Neural progenitor cell (in vitro differentiated cells): Measurements from ENCODE around the gene DGLUCY. TPM values are rescaled to one million over a fixed set of nuclear protein-coding genes. Genes with fewer than 3 reads are reported as not detected.

Experiments used
- DNase-seq: peaks from one replicate; pipeline ENCODE4 v3.0.0-alpha.2; 2016; ENCODE audit warnings: low spot score
- H2AFZ ChIP-seq: fragments of 200-600 bp; sonication (generic); replicated peaks from 2 replicates; pipeline ENCODE4 v1.6.1; 2016; ENCODE audit warnings: antibody characterized with exemption
- H3F3A ChIP-seq: fragments of 200-600 bp; sonication (generic); 2 replicates; pipeline ENCODE4 v1.6.1; 2016; ENCODE audit warnings: antibody characterized with exemption, low read depth
- H3K27ac ChIP-seq: fragments of 200-600 bp; sonication (generic); 2 replicates; pipeline ENCODE4 v1.5.1; 2016; ENCODE audit warnings: mild to moderate bottlenecking
- H3K27me3 ChIP-seq: fragments of 200-600 bp; sonication (generic); 2 replicates; pipeline ENCODE4 v1.6.1; 2016; ENCODE audit warnings: mild to moderate bottlenecking, moderate library complexity
- H3K36me3 ChIP-seq: fragments of 200-600 bp; sonication (generic); 2 replicates; pipeline ENCODE4 v1.5.1; 2016
- H3K4me1 ChIP-seq: fragments of 200-600 bp; sonication (generic); 2 replicates; pipeline ENCODE4 v1.6.1; 2016; ENCODE audit warnings: mixed run types
- H3K4me2 ChIP-seq: fragments of 200-600 bp; sonication (generic); 2 replicates; pipeline ENCODE4 v1.6.1; 2016
- H3K4me3 ChIP-seq: fragments of 200-600 bp; sonication (generic); 2 replicates; pipeline ENCODE4 v1.5.1; 2016
- H3K79me2 ChIP-seq: fragments of 200-600 bp; sonication (generic); 2 replicates; pipeline ENCODE4 v1.6.1; 2016; ENCODE audit warnings: low read depth
- H3K9ac ChIP-seq: fragments of 200-600 bp; sonication (generic); 2 replicates; pipeline ENCODE4 v1.6.1; 2016
- H3K9me3 ChIP-seq: fragments of 200-600 bp; sonication (generic); 2 replicates; pipeline ENCODE4 v1.5.1; 2016; ENCODE audit warnings: low read depth
- H4K20me1 ChIP-seq: fragments of 200-600 bp; sonication (generic); 2 replicates; pipeline ENCODE4 v1.6.1; 2016; ENCODE audit warnings: low read depth
- H3K27ac Mint-ChIP-seq: 3 replicates; pipeline ENCODE4 v1.8.0; 2021; ENCODE audit warnings: mixed read lengths
- H3K27me3 Mint-ChIP-seq: 2 replicates; pipeline ENCODE4 v1.8.0; 2022; ENCODE audit warnings: low read depth, mild to moderate bottlenecking, inconsistent platforms, moderate library complexity, mixed read lengths; ENCODE audit not compliant: insufficient read depth
- H3K36me3 Mint-ChIP-seq: 3 replicates; pipeline ENCODE4 v1.8.0; 2021; ENCODE audit warnings: mixed read lengths
- H3K4me1 Mint-ChIP-seq: 3 replicates; pipeline ENCODE4 v1.8.0; 2021; ENCODE audit warnings: mixed read lengths
- H3K4me3 Mint-ChIP-seq: 3 replicates; pipeline ENCODE4 v1.8.0; 2021; ENCODE audit warnings: mild to moderate bottlenecking, moderate library complexity, mixed read lengths
- H3K9me3 Mint-ChIP-seq: 3 replicates; pipeline ENCODE4 v1.8.0; 2020; ENCODE audit warnings: mixed read lengths
- EZH2 ChIP-seq: fragments of 200-600 bp; sonication (generic); IDR thresholded peaks from 2 replicates; pipeline ENCODE4 v1.6.1; 2017; ENCODE audit warnings: antibody characterized with exemption, mild to moderate bottlenecking, moderate library complexity
- EZH2phosphoT487 ChIP-seq: fragments of 200-600 bp; sonication (generic); IDR thresholded peaks from 2 replicates; pipeline ENCODE4 v1.6.1; 2017; ENCODE audit warnings: antibody characterized with exemption
- total RNA-seq: library from RNA; depleted of rRNA; stranded (reverse); fragments of >200 nt; gene quantifications from 2 replicates; pipeline ENCODE4 v1.2.3, GENCODE V29; 2015; ENCODE audit warnings: low replicate concordance
- TF ChIP-seq, protein P1 (sequence below): fragments of 200-600 bp; sonication (generic); IDR thresholded peaks from 2 replicates; pipeline ENCODE4 v1.5.1; 2017; ENCODE audit warnings: antibody characterized with exemption, mild to moderate bottlenecking

The DGLUCY gene
- total RNA-seq, 1 donor from 2014 or later: 17.0 TPM

DNA sequence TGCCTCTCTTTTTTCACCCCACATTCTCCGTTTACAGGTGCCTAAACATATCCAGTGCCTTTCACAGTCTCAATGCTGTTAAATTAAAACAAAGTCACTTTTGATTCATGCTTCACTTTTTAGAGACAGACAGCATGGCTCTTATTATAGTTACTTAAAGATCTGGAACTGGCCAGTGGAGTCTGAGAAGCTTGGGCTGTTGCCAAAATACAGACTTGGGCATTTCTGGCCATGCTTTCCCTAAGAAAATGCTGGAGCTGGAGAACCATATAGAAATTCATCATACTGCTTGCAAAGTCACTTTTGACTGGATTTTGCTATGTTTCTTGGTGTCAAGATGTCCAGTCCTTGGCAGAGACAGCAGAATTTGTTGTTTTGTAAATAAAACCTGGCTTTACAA lies 142.8 kb downstream of the DGLUCY start:
- H3K36me3 Mint-ChIP-seq: no peaks in the 10 kb centered on the region
- Histone ChIP-seq H3K27ac (no peak overlapping the region), H3K4me1 (peaks cover 23% of the 10 kb centered on the region), H2AFZ (no peak overlapping the region), H3K27me3 (peaks cover 29% of the 10 kb centered on the region), H3K36me3 (no peaks in the 10 kb centered on the region), H3K9me3 (no peaks in the 10 kb centered on the region), H3F3A (peaks cover 25% of the 10 kb centered on the region), H3K9ac (no peak overlapping the region), H3K4me3 (no peak overlapping the region), H3K4me2 (no peak overlapping the region), H3K79me2 (no peaks in the 10 kb centered on the region), H4K20me1 (no peaks in the 10 kb centered on the region)
- TF ChIP-seq, protein P1, sequence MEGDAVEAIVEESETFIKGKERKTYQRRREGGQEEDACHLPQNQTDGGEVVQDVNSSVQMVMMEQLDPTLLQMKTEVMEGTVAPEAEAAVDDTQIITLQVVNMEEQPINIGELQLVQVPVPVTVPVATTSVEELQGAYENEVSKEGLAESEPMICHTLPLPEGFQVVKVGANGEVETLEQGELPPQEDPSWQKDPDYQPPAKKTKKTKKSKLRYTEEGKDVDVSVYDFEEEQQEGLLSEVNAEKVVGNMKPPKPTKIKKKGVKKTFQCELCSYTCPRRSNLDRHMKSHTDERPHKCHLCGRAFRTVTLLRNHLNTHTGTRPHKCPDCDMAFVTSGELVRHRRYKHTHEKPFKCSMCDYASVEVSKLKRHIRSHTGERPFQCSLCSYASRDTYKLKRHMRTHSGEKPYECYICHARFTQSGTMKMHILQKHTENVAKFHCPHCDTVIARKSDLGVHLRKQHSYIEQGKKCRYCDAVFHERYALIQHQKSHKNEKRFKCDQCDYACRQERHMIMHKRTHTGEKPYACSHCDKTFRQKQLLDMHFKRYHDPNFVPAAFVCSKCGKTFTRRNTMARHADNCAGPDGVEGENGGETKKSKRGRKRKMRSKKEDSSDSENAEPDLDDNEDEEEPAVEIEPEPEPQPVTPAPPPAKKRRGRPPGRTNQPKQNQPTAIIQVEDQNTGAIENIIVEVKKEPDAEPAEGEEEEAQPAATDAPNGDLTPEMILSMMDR: no peak
- TF ChIP-seq EZH2phosphoT487: no peak
- no peak for TF ChIP-seq EZH2
- no peaks in the 10 kb centered on the region for H3K9me3 Mint-ChIP-seq
- no peak overlapping the region for H3K4me3 Mint-ChIP-seq
- H3K4me1 Mint-ChIP-seq: peaks cover 27% of the 10 kb centered on the region
- DNase-seq: no peak
- no peak overlapping the region for H3K27ac Mint-ChIP-seq
- peaks cover 15% of the 10 kb centered on the region for H3K27me3 Mint-ChIP-seq

DNA sequence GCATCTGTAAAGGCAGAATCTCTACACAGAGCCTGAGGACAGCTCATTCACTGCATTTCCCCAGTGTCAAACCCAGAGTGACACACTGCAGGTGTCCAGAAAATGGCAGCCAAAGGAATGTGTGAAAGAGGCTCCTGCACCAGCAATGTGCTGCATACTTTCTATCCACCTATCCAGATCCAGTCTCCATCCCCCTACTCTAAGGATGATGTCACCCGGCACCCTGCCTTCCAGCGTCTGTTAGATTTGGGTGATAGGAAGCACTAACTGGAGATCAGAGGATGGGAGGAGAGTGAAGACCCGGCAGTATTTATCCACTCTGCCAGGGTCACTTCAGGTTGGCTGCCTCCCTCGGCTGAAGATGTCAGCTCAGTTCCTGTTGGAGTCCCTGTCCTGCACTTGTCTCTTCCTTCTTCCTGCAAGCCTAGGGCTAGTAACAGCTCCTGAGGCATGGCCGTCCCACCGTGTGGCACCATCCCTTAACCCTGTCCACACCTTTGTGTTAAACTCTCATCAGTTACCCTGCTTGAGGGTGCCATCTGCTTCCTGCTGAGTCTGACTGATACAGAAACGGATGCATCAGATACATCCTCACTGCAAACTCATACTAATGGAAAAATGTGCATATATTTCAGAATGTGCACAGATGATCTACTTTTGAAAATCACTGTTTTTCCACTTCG lies 143.6 kb downstream of the DGLUCY start:
- Mint-ChIP-seq H3K4me1 (peaks cover 24% of the 10 kb centered on the region), H3K9me3 (no peaks in the 10 kb centered on the region), H3K36me3 (no peaks in the 10 kb centered on the region), H3K27me3 (peaks cover 15% of the 10 kb centered on the region), H3K27ac (no peak overlapping the region), H3K4me3 (no peak overlapping the region)
- Histone ChIP-seq H3K4me1 (peaks cover 23% of the 10 kb centered on the region), H3K4me3 (no peak overlapping the region), H4K20me1 (no peaks in the 10 kb centered on the region), H3K27ac (no peak overlapping the region), H3K4me2 (no peak overlapping the region), H3K27me3 (peaks cover 26% of the 10 kb centered on the region), H3K9ac (no peak overlapping the region), H3K9me3 (no peaks in the 10 kb centered on the region), H3K79me2 (no peaks in the 10 kb centered on the region), H2AFZ (peak overlapping the region; percentile 45), H3K36me3 (no peaks in the 10 kb centered on the region), H3F3A (peaks cover 25% of the 10 kb centered on the region)
- TF ChIP-seq, protein P1: no peak
- TF ChIP-seq EZH2 (no peak), EZH2phosphoT487 (no peak)
- peak; percentile 47 for DNase-seq

DNA sequence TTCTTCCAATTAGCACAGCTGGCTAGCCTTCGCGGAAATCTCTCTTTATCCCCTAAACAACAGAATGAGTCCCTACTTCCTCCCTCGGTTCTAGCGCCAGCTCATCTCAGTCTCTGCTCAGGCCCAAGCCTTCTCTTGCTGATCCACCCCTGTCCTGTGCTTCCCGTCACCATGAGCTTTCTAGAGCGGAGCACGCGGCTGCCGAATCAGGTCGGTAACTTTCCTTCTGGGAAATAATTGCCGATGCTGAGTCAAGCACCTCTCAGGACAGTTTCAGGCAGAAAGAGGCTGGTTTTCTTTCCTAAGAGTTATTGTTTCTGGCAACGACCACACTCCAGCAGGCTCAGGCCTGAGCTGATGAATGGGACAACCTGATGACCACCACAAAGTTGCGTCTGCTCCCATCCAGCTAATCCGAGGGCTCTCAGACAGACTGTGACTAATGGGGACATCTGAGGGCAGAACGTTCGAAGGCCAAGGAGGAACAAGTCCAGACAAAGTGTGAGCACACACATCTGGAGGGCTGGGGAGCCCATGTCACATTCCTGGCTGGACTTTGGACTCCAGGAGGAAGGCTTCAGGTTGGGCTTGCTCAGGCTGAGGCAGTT lies 144.2 kb downstream of the DGLUCY start:
- Histone ChIP-seq H2AFZ (peak overlapping the region; percentile 45), H3K4me1 (peaks cover 19% of the 10 kb centered on the region), H3K9ac (no peak overlapping the region), H4K20me1 (no peaks in the 10 kb centered on the region), H3K36me3 (no peaks in the 10 kb centered on the region), H3F3A (peaks cover 25% of the 10 kb centered on the region), H3K27ac (no peak overlapping the region), H3K79me2 (no peaks in the 10 kb centered on the region), H3K4me2 (no peak overlapping the region), H3K27me3 (peaks cover 26% of the 10 kb centered on the region), H3K4me3 (no peak overlapping the region), H3K9me3 (no peaks in the 10 kb centered on the region)
- no peak overlapping the region for H3K4me3 Mint-ChIP-seq
- no peak for DNase-seq
- no peak for TF ChIP-seq EZH2phosphoT487
- TF ChIP-seq, protein P1: no peak
- TF ChIP-seq EZH2: no peak
- H3K36me3 Mint-ChIP-seq: no peaks in the 10 kb centered on the region
- peaks cover 15% of the 10 kb centered on the region for H3K27me3 Mint-ChIP-seq
- no peak overlapping the region for H3K27ac Mint-ChIP-seq
- peaks cover 22% of the 10 kb centered on the region for H3K4me1 Mint-ChIP-seq
- H3K9me3 Mint-ChIP-seq: no peaks in the 10 kb centered on the region
